Central memory CD8-positive, alpha-beta T cell (primary cell): ENCODE results near the gene BMI1.

ENCODE experiments used
- ATAC-seq: fragments of 150-1000 bp; cut with Tn5 transposase; replicated peaks from 2 replicates; pipeline ENCODE4 v1.10.0; 2022; ENCODE audit warnings: mild to moderate bottlenecking, moderate FRiP score, moderate number of reproducible peaks; ENCODE audit not compliant: poor library complexity, severe bottlenecking; ENCODE audit errors: extremely low read depth
- DNase-seq, 2 donors: peaks; one replicate each; pipeline ENCODE4 v3.0.0; 2021; ENCODE audit warnings: low spot score in 2 of 2
- H3K27ac Mint-ChIP-seq: one replicate; pipeline ENCODE4 v1.8.0; 2022; ENCODE audit warnings: low read depth, mild to moderate bottlenecking, moderate library complexity, mixed read lengths
- H3K27me3 Mint-ChIP-seq: one replicate; pipeline ENCODE4 v1.8.0; 2022; ENCODE audit warnings: mixed read lengths
- H3K36me3 Mint-ChIP-seq: one replicate; pipeline ENCODE4 v1.8.0; 2022; ENCODE audit warnings: mild to moderate bottlenecking, moderate library complexity, mixed read lengths; ENCODE audit not compliant: insufficient read depth
- H3K4me1 Mint-ChIP-seq: one replicate; pipeline ENCODE4 v1.8.0; 2022; ENCODE audit warnings: mixed read lengths
- H3K4me3 Mint-ChIP-seq: one replicate; pipeline ENCODE4 v1.8.0; 2022; ENCODE audit warnings: mild to moderate bottlenecking, moderate library complexity, mixed read lengths
- H3K9me3 Mint-ChIP-seq: one replicate; pipeline ENCODE4 v1.8.0; 2022; ENCODE audit warnings: mixed read lengths

The BMI1 gene

DNA sequence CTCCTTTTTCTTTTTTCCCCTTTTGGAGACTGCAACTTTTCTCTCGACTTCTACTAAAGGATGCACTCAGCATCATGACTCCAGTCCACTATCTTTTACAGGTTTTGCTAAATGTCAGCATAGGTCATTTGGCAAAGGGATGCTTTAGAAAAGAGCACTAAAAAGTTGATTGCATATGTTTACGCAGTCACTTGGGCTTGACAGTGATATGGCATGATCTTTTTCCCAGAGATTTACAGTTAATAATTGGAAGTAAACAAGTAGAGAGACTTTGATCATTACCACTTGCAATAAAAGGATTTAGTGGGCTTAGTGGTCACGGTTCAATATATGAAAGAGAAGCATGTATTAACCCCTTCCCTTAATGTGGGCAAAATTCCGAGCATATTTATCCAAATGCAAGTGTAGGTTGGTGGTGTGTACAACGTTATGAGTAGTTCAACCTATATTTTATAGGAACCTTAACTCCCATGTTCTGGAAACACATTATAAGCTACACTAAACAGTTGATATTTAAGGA is 1.8 kb downstream of the BMI1 start:
- H3K27me3 Mint-ChIP-seq = no peaks in the 10 kb centered on the region
- H3K9me3 Mint-ChIP-seq = no peaks in the 10 kb centered on the region
- peak overlapping the region; percentile 84 for H3K27ac Mint-ChIP-seq
- peaks cover 34% of the 10 kb centered on the region for H3K36me3 Mint-ChIP-seq
- peaks cover 35% of the 10 kb centered on the region for H3K4me1 Mint-ChIP-seq
- ATAC-seq = no peak
- no peak for DNase-seq
- peak overlapping the region; percentile 84 for H3K4me3 Mint-ChIP-seq

DNA sequence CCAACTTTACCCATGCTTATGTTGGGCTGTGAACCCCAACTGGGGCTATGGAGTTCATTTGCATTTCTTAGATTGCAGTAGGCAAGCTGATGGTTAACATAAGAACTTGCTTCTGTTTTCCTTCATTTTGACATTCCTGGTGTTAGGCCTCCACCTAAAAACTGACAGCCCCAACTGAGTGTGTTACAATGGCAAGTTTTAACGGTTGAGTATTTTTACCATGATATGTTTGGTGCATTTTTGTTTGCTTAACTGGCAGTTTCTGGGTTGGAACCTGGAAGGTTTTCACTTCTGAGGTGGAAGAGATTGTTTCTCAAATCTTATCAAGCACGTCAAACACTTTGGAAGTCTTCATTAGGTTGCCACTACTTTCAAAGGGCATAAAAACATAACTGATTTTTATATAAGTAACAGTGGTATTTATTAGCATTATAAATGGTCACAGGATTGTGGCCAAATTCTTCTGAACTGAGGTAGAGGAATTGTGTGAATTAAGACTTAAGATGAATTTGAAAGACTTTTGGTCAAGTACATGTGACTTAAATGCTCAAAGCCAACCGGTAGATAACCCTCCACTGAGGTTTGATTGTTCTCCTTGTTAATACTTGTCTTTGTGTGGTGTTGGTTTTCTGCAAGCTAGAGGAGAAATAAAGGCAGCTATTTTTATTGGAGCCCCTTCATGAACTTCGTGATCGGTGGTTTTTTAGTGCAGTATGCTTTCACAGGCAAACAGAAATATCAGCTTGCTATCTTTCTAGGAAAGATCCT is 2.8 kb downstream of the BMI1 start:
- Mint-ChIP-seq H3K4me3 (no peak overlapping the region), H3K9me3 (no peaks in the 10 kb centered on the region), H3K27ac (no peak overlapping the region), H3K4me1 (peaks cover 35% of the 10 kb centered on the region), H3K36me3 (peaks cover 34% of the 10 kb centered on the region), H3K27me3 (no peaks in the 10 kb centered on the region)
- DNase-seq (no peak), ATAC-seq (no peak)

- DNase-seq = no peak
- H3K4me3 Mint-ChIP-seq = peak overlapping the region; percentile 77
- peaks cover 38% of the 10 kb centered on the region for H3K36me3 Mint-ChIP-seq
- no peaks in the 10 kb centered on the region for H3K27me3 Mint-ChIP-seq
- H3K27ac Mint-ChIP-seq = peak overlapping the region; percentile 69
- ATAC-seq = no peak
- H3K9me3 Mint-ChIP-seq = no peaks in the 10 kb centered on the region
- H3K4me1 Mint-ChIP-seq = peaks cover 35% of the 10 kb centered on the region
Observed at GRCh38 chr10:22324413-22324812, 3.5 kb downstream of the BMI1 start.

DNA sequence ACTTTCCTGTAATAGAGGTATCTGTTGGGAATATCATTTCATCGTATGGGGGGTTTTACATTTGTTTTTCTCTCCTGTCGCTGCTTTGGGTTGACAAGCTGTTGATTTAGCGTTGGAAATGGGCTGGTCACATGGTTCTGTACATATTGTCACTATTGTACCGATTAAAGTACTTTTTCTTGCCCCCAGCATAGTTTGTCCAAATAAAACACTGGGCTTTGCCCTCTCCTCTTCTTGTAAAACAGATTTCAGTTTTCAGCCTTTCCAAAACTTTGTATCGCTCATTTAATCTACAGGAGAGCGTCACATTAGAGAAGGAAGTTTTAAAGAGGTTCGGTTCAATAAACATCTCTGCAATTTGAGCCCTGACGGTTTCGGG is 4.0 kb downstream of the BMI1 start:
- peaks cover 40% of the 10 kb centered on the region for H3K36me3 Mint-ChIP-seq
- H3K4me1 Mint-ChIP-seq = peaks cover 34% of the 10 kb centered on the region
- H3K9me3 Mint-ChIP-seq = no peaks in the 10 kb centered on the region
- DNase-seq (no peak), ATAC-seq (no peak)
- peak overlapping the region; percentile 69 for H3K27ac Mint-ChIP-seq
- H3K4me3 Mint-ChIP-seq = peak overlapping the region; percentile 77
- no peaks in the 10 kb centered on the region for H3K27me3 Mint-ChIP-seq

- H3K4me1 Mint-ChIP-seq = peaks cover 29% of the 10 kb centered on the region
- H3K9me3 Mint-ChIP-seq = no peaks in the 10 kb centered on the region
- peak overlapping the region; percentile 69 for H3K27ac Mint-ChIP-seq
- no peaks in the 10 kb centered on the region for H3K27me3 Mint-ChIP-seq
- peak; percentile 62 to 68 for DNase-seq
- ATAC-seq = peak; percentile 59
- H3K36me3 Mint-ChIP-seq = peaks cover 36% of the 10 kb centered on the region
- H3K4me3 Mint-ChIP-seq = peak overlapping the region; percentile 77
Observed at GRCh38 chr10:22325272-22326144, 4.6 kb downstream of the BMI1 start.

GRCh38 chr10:22326145-22326702 is 5.3 kb downstream of the BMI1 start:
- Mint-ChIP-seq H3K4me3 (peak overlapping the region; percentile 77), H3K36me3 (peaks cover 34% of the 10 kb centered on the region), H3K27me3 (no peaks in the 10 kb centered on the region), H3K27ac (peak overlapping the region; percentile 53), H3K9me3 (no peaks in the 10 kb centered on the region), H3K4me1 (peaks cover 29% of the 10 kb centered on the region)
- DNase-seq (no peak), ATAC-seq (no peak)

DNA sequence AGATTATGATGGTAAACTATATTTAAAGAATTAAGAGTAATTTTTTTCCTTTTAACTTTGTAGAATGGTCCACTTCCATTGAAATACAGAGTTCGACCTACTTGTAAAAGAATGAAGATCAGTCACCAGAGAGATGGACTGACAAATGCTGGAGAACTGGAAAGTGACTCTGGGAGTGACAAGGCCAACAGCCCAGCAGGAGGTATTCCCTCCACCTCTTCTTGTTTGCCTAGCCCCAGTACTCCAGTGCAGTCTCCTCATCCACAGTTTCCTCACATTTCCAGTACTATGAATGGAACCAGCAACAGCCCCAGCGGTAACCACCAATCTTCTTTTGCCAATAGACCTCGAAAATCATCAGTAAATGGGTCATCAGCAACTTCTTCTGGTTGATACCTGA is 8.3 kb downstream of the BMI1 start:
- Mint-ChIP-seq H3K27me3 (no peaks in the 10 kb centered on the region), H3K4me1 (peaks cover 25% of the 10 kb centered on the region), H3K9me3 (no peaks in the 10 kb centered on the region), H3K36me3 (peaks cover 33% of the 10 kb centered on the region), H3K4me3 (no peak overlapping the region), H3K27ac (no peak overlapping the region)
- ATAC-seq = no peak
- DNase-seq = no peak

DNA sequence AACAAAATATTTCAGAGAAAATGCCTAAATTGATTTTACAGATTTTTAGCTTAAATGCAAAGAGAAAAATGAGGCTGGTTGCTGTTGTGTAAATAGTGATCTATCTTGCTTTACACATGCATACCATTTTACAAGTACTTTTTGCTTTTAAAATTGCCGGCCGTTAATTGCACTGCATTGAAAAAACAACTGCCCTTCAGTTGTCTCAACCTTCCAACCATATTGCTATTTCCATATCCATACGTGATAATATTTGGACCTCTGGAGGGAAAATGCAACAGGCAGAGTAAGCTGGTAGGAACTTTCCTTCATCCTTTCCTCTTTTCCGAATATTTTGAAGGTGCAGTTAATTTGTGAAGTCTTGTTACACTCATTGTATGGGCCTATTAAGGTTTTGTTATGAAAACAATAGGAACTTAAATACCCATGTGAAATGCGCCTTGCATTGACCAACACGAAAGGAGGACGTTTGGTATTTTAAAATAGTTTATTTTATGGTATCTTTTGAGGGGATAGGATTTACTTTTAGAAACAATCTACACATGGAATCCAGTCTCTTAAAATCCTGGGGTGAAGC is 11.3 kb downstream of the BMI1 start:
- peaks cover 27% of the 10 kb centered on the region for H3K4me1 Mint-ChIP-seq

GRCh38 chr10:22333167-22333974 is 12.5 kb downstream of the BMI1 start:
- H3K36me3 Mint-ChIP-seq = peaks cover 31% of the 10 kb centered on the region
- ATAC-seq (no peak), DNase-seq (no peak)
- peak overlapping the region; percentile 91 for H3K27ac Mint-ChIP-seq
- H3K27me3 Mint-ChIP-seq = peaks cover 19% of the 10 kb centered on the region
- H3K4me1 Mint-ChIP-seq = peaks cover 27% of the 10 kb centered on the region
- H3K9me3 Mint-ChIP-seq = no peaks in the 10 kb centered on the region
- peak overlapping the region; percentile 76 for H3K4me3 Mint-ChIP-seq

More for the DNA sequence above, 11.3 kb downstream of the BMI1 start:
- ATAC-seq = no peak
- no peak for DNase-seq
- peaks cover 7% of the 10 kb centered on the region for H3K27me3 Mint-ChIP-seq
- H3K4me3 Mint-ChIP-seq = peak overlapping the region; percentile 76
- peak overlapping the region; percentile 91 for H3K27ac Mint-ChIP-seq
- no peaks in the 10 kb centered on the region for H3K9me3 Mint-ChIP-seq
- H3K36me3 Mint-ChIP-seq = peaks cover 32% of the 10 kb centered on the region

GRCh38 chr10:22333975-22334282 is 13.0 kb downstream of the BMI1 start:
- H3K36me3 Mint-ChIP-seq = peaks cover 31% of the 10 kb centered on the region
- peak overlapping the region; percentile 76 for H3K4me3 Mint-ChIP-seq
- H3K27me3 Mint-ChIP-seq = peaks cover 25% of the 10 kb centered on the region
- no peaks in the 10 kb centered on the region for H3K9me3 Mint-ChIP-seq
- H3K27ac Mint-ChIP-seq = peak overlapping the region; percentile 91
- ATAC-seq = no peak
- no peak for DNase-seq
- H3K4me1 Mint-ChIP-seq = peaks cover 27% of the 10 kb centered on the region

- no peak for ATAC-seq
- no peaks in the 10 kb centered on the region for H3K9me3 Mint-ChIP-seq
Observed at GRCh38 chr10:22334414-22335172, 13.7 kb downstream of the BMI1 start.

More at GRCh38 chr10:22334414-22335172, 13.7 kb downstream of the BMI1 start:
- DNase-seq = no peak
- Mint-ChIP-seq H3K27me3 (peaks cover 27% of the 10 kb centered on the region), H3K27ac (peak overlapping the region; percentile 90), H3K4me1 (peaks cover 27% of the 10 kb centered on the region), H3K36me3 (peaks cover 26% of the 10 kb centered on the region), H3K4me3 (peak overlapping the region; percentile 81)
